ENCODE results near the gene WEE1.
"Not testable (repeated sequence)": the region's sequence is repeated elsewhere in the genome, so short reads cannot be mapped to it uniquely, and the experiment has no call there.

Gene WEE1

GRCh38 chr11:9594267-9595046, 21.0 kb downstream of the WEE1 start:
- no peak for DNase-seq (ENCODE audit: low read depth in 3 of 3, low spot score in 1 of 3)

GRCh38 chr11:9596926-9597464, 23.5 kb downstream of the WEE1 start:
- no peak for DNase-seq (ENCODE audit: low read depth in 3 of 3, low spot score in 1 of 3)

GRCh38 chr11:9600166-9600565, 26.7 kb downstream of the WEE1 start:
- no peak for DNase-seq (ENCODE audit: low read depth in 3 of 3, low spot score in 1 of 3)

- DNase-seq (ENCODE audit: low read depth in 3 of 3, low spot score in 1 of 3), result no peak
Measured at GRCh38 chr11:9600644-9601036, 27.2 kb downstream of the WEE1 start.

- DNase-seq (ENCODE audit: low read depth in 3 of 3, low spot score in 1 of 3), result peak in 2 of 3 donors; percentile 12 to 28
Measured at GRCh38 chr11:9601037-9601875, 27.8 kb downstream of the WEE1 start.

GRCh38 chr11:9601876-9602199, 28.4 kb downstream of the WEE1 start:
- DNase-seq (ENCODE audit: low read depth in 3 of 3, low spot score in 1 of 3), result no peak

- not testable (repeated sequence) for DNase-seq (ENCODE audit: low read depth in 3 of 3, low spot score in 1 of 3)
Measured at GRCh38 chr11:9603214-9603613, 29.7 kb downstream of the WEE1 start.

GRCh38 chr11:9604134-9604533, 30.7 kb downstream of the WEE1 start:
- no peak for DNase-seq (ENCODE audit: low read depth in 3 of 3, low spot score in 1 of 3)

GRCh38 chr11:9605742-9606141, 32.3 kb downstream of the WEE1 start:
- DNase-seq (ENCODE audit: low read depth in 3 of 3, low spot score in 1 of 3), result no peak

GRCh38 chr11:9606809-9607510, 33.5 kb downstream of the WEE1 start:
- DNase-seq (ENCODE audit: low read depth in 3 of 3, low spot score in 1 of 3), result no peak

- no peak for DNase-seq (ENCODE audit: low read depth in 3 of 3, low spot score in 1 of 3)
Measured at GRCh38 chr11:9607511-9607899, 34.0 kb downstream of the WEE1 start.

GRCh38 chr11:9609002-9609759, 35.7 kb downstream of the WEE1 start:
- DNase-seq (ENCODE audit: low read depth in 3 of 3, low spot score in 1 of 3), result no peak

GRCh38 chr11:9609841-9610240, 36.4 kb downstream of the WEE1 start:
- DNase-seq (ENCODE audit: low read depth in 3 of 3, low spot score in 1 of 3), result no peak

- peak; percentile 72 to 76 (median 74) for DNase-seq (ENCODE audit: low read depth in 3 of 3, low spot score in 1 of 3)
Measured at GRCh38 chr11:9613118-9613829, 39.8 kb downstream of the WEE1 start.

- peak; percentile 68 to 89 (median 79) for DNase-seq (ENCODE audit: low read depth in 3 of 3, low spot score in 1 of 3)
Measured at GRCh38 chr11:9613830-9614762, 40.6 kb downstream of the WEE1 start.

GRCh38 chr11:9615031-9615451, 41.6 kb downstream of the WEE1 start:
- no peak for DNase-seq (ENCODE audit: low read depth in 3 of 3, low spot score in 1 of 3)

GRCh38 chr11:9616042-9616675, 42.7 kb downstream of the WEE1 start:
- DNase-seq (ENCODE audit: low read depth in 3 of 3, low spot score in 1 of 3), result no peak

GRCh38 chr11:9616858-9617257, 43.4 kb downstream of the WEE1 start:
- DNase-seq (ENCODE audit: low read depth in 3 of 3, low spot score in 1 of 3), result no peak

- no peak for DNase-seq (ENCODE audit: low read depth in 3 of 3, low spot score in 1 of 3)
Measured at GRCh38 chr11:9617940-9618339, 44.5 kb downstream of the WEE1 start.

Data from stimulated activated CD4-positive, alpha-beta T cell treated with anti-CD3 and anti-CD28 coated beads, TNF-alpha, amount 100 ng/mL, for 1 hour (primary cell).